Activated T-helper 1 cell treated with Interleukin-2 at 50 U/mL for 16 hours (primary cell): ENCODE data around the gene ARMC6.
"Not testable (repeated sequence)": the region's sequence is repeated elsewhere in the genome, so short reads cannot be mapped to it uniquely, and the experiment has no call there.

Experiments used
- DNase-seq: peaks from one replicate; pipeline ENCODE4 v3.0.0-alpha.2; 2020; ENCODE audit warnings: low read depth

Gene ARMC6

GRCh38 chr19:19023376-19023775, 10.0 kb upstream of the ARMC6 start:
- DNase-seq, result not testable (repeated sequence)

GRCh38 chr19:19025861-19026260, 7.5 kb upstream of the ARMC6 start:
- DNase-seq, result no peak

GRCh38 chr19:19026299-19026971, 7.0 kb upstream of the ARMC6 start:
- DNase-seq, result no peak

- DNase-seq, result no peak
These were observed 6.2 kb upstream of the ARMC6 start for GRCh38 chr19:19027228-19027627.

- no peak for DNase-seq
These were observed 4.9 kb upstream of the ARMC6 start for GRCh38 chr19:19028526-19028925.

GRCh38 chr19:19031891-19032290, 1.5 kb upstream of the ARMC6 start:
- DNase-seq, result no peak

- peak; percentile 30 for DNase-seq
These were observed 805 bp upstream of the ARMC6 start for GRCh38 chr19:19032420-19033175.

- DNase-seq, result no peak
These were observed 302 bp upstream of the ARMC6 start for GRCh38 chr19:19033176-19033425.

- DNase-seq, result peak; percentile 35
These were observed 811 bp downstream of the ARMC6 start for GRCh38 chr19:19034204-19034624.

GRCh38 chr19:19039901-19040300, 6.5 kb downstream of the ARMC6 start:
- DNase-seq, result no peak

- no peak for DNase-seq
These were observed 7.0 kb downstream of the ARMC6 start for GRCh38 chr19:19040417-19040816.

GRCh38 chr19:19042732-19043280, 9.4 kb downstream of the ARMC6 start:
- no peak for DNase-seq

- DNase-seq, result no peak
These were observed 10.1 kb downstream of the ARMC6 start for GRCh38 chr19:19043481-19043880.

GRCh38 chr19:19043881-19044280, 10.5 kb downstream of the ARMC6 start:
- DNase-seq, result no peak

GRCh38 chr19:19049406-19049805, 16.0 kb downstream of the ARMC6 start:
- DNase-seq, result no peak

- no peak for DNase-seq
These were observed 16.7 kb downstream of the ARMC6 start for GRCh38 chr19:19050104-19050503.

- DNase-seq, result no peak
These were observed 17.3 kb downstream of the ARMC6 start for GRCh38 chr19:19050731-19051130.

GRCh38 chr19:19051478-19052213, 18.2 kb downstream of the ARMC6 start:
- no peak for DNase-seq

- no peak for DNase-seq
These were observed 19.5 kb downstream of the ARMC6 start for GRCh38 chr19:19052921-19053320.

GRCh38 chr19:19053508-19054314, 20.3 kb downstream of the ARMC6 start:
- peak; percentile 53 for DNase-seq

GRCh38 chr19:19054315-19054938, 21.0 kb downstream of the ARMC6 start:
- DNase-seq, result no peak
